HG03558 (cell line): ENCODE data around the gene GNG2.

ENCODE experiments used
- ATAC-seq: cut with Tn5 transposase; IDR thresholded peaks from one replicate; pipeline ENCODE4 v1.9.1; 2021; ENCODE audit warnings: moderate number of reproducible peaks; ENCODE audit not compliant: unreplicated experiment; ENCODE audit errors: extremely low read depth

GNG2 gene

DNA sequence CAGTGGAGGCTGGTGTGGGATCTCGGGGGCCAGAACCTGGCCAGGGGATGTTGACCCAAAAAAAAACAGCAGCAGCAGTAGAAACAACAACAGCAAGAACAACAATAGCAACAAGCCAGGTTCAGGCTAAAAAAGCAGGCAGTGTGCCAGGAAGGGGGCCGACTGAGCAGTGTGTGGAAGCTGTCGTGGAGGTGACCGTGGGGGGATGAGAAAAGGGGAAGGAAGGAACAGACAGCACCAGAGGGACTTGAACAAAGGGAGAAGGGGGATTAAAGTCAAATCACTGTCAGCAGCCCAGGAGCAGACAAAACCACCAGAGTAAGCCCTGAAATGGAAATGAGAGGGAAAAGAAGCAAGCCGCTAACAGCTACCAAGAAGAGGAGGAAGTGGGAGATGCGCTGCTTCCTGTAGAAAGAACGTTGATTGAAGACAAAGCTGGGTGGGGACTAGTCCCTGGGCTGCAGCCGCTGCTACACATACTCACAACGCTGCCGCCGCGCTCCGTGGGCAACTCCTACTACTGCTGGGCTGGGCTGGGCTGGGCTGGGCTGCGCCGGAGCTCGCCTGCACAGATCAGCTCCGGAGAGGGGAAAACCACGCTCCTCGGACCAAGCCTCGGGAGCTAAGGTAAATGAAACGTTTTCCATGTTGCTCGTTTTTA, at the start of gene GNG2:
GNG2 (plus strand) TSS at position 449 of the 661 bp plus-strand sequence. CDS start 90,067 bp downstream, outside the sequence.
- ATAC-seq = peak; percentile 81

DNA sequence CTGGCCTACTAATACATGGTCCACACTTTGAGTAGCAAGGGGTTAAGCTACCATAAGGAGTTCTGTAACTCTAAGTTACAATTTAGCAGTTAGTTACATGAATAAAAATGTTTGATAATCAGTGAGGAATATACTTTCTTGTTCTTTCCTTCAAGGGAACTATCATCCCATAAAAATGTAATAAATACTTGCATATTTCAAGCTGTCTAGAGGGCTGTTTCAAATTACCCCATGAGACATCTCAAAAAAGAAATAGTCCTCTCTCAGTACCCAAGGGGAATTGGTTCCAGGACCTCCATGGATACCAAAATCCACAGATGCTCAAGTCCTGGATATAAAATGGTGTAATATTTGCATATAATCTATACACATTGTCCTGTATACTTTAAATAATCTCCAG, 48.7 kb upstream of the GNG2 start:
- ATAC-seq = no peak

DNA sequence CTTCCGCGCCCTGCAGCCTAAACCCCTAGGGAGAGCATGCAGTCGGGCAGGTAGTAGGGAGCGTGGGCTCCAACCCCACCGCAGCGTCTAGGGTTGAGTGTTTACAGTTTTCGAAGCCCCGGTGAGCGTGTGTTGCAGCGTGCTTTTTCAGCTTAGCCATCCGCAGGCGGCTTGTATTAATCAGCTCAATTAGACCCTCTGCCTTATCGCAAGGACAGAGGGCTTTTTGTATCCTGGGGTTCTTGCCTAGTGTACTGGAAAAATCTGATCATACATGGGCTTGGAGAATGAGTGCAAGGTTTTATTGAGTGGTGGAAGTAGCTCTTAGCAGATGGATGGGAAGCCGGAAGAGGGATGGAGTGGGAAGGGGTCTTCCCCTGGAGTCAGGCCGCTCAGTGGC, 44.4 kb upstream of the GNG2 start:
- ATAC-seq = no peak

DNA sequence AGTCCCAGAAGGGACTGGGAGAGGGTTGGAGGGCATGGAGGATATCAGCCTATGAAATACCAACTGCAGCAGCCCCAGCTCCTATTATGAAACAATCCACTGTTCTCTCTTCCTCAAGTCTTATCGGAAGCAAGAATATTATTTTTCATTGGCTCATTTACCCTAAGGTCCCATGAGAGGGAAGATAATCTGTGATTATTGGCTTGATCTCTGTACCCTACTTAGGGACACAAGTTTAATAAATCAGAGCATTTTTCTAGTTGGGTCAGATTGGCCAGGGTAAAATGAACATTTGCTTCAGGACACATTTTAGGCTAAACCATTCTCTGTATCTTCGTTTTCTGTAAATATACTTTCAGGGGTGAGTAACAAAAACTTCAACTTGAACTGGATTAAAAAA, 43.1 kb upstream of the GNG2 start:
- no peak for ATAC-seq

DNA sequence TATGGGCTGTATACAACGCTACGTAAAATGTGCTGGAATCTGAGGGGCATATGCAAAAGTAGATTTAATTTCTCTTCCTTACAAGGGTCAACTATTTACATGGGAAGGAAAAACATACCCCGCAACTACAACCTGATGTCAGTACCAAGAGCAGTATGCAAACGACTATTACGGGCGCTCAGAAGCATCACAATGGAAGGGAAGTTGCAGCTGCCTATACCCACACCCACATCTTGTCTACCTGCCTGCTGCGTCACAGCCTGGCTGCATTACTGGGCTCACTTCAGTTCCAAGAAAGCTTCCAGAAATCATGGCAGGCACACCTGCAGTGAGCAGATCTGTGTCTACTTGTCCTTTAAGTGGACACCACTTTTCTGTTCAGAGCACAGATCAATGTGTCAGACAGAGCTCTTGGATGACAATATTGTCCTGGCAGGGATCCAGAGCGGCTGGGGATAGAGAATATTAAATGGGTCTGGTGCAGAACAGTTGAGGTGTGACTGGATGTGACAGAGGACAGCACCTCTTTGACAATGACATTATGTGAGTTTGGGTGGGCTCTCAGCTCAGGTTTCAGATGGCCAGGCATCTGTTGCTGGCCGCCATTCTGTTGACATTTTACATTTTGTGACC, 41.5 kb upstream of the GNG2 start:
- no peak for ATAC-seq

DNA sequence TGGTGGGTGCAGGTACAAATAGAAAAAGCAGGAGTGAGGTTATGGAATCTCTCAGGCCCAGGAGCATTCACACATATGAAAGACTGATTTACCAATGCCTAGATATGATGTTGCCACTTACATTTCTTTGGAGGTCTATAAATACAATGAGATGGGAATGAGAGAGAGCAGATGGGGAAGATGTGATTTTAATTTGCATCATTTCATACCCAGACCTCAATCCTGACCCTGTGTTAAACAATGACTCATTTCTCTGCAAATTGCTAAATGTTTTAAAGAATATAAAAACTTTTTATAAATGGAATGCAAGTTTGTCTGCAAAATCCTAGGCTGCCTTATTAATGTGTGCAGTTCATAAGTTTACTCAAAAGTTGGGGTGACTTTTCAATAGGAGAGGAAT, 38.6 kb upstream of the GNG2 start:
- ATAC-seq = no peak

DNA sequence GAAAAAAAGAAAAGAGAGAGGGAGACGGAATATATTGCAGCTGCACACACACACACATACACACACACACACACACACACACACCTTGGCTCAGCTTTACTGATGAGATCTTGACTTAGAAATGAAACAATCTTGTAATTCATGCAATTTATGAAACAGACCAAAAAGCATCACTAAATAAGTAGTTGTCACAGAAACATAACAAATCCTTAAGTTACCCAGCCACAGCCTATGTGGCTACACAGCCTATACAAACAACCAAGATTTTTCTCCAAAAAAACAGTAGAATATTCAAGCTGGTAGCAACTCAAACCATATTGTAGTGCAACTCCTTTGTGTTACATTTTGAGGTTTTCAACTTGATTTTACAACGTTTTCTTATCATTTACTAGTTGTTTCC, 37.9 kb upstream of the GNG2 start:
- no peak for ATAC-seq

DNA sequence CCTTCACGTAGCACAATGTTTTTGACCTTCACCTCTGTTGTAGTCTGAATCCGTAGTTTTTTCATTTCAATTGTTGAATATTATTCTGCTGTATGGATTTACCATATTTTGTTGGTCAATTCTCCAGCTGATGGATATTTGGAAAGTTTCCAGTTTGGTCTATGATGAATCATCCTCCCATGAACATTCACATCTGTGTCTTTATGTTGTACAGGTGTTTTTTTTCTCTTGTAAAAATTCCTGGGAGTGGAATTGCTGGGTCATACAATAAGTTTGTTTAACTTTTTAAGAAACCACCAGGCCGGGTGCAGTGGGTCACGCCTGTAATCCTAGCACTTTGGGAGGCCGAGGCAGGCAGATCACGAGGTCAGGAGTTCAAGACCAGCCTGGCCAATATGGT, 36.7 kb upstream of the GNG2 start:
- ATAC-seq = no peak

DNA sequence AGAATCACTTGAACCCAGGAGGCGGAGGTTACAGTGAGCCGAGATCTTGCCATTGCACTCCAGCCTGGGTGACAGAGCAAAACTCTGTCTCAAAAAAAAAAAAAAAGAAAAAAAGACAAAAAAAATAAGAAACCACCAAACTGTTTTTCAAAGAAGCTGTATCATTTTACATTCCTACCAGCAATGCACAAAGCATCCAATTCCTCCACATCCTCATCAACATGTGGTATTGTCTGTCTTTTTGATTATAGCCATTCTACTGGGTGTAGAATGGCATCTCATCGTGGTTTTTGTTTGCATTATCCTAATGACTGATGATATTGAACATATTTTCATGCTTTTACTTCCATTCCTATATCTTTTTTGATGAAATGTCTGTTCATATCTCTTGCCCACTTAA, 36.2 kb upstream of the GNG2 start:
- ATAC-seq = no peak

DNA sequence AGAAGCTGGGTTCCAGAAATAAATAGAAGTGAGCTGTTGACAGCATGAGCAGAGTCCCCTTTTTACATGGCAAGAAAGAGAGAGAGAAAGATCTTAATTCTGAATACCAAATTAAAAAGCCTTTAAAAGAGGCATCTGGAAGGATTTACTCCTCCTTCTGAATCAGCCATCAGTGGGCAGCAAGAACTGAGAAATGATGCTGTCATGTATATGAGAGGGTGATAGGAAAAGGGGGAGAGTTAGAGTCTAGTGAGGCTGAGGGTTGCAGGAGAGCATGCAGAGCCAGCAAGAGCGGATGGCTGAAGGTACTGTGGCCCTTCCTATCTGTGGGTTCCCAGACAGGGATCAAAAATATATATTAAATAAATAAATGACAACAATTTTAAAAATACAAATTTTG, 34.5 kb upstream of the GNG2 start:
- ATAC-seq = no peak

DNA sequence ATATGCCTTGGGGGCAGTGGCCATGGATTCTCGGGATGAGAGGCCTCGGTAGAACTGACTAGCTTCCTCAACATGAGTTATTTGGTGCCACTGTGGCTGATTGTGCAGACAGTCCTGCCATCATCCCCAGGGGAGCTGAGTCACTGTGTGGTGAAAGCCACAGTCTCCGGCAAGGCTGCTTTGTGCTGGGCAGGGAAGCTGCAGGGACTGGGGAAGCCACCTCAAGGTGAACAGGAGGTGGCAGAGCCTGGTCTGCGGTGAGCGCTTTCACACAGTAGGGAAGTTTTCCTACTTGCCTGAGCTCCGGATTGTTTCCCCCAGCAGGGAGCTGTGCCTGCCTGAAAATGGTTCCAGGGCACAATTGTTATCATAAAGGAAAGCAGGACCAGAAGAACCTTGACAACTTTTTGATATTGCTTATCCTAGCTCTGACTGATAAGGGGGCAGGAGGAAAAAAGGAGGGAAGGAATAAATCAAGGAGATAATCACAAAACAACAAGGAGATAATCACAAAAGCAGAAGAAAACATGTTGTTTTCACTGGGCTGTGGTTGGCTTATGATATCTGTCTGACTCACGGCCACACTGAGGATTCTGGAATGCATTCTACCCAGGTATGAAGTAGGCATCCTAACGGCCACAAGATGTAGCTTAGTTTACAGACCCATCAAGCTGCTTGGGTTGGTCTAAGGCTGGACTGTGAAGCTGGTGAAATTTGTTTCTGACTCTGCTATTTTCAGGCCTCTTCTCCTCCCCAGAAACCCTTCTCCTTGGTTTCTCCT, 32.2 kb upstream of the GNG2 start:
- ATAC-seq = peak; percentile 93

DNA sequence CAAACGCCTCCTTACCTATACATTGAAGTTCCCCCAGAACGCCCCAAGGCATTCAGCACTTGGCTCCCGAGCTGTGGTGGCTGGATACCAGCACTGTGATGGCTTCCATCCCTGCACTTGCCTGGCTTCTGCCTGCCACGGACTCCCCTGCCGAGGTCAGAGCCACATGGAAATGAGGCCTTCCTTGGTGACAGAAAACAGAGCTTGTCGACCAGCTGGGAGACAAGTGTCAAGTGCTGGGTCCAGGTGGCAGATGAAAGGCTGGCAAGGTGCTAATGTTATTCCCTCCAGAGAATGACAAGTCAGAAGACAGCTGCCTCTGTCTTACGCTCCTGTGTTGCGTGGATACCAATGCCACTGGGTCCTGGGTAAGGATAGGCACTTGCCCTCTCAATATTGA, 26.2 kb upstream of the GNG2 start:
- no peak for ATAC-seq

DNA sequence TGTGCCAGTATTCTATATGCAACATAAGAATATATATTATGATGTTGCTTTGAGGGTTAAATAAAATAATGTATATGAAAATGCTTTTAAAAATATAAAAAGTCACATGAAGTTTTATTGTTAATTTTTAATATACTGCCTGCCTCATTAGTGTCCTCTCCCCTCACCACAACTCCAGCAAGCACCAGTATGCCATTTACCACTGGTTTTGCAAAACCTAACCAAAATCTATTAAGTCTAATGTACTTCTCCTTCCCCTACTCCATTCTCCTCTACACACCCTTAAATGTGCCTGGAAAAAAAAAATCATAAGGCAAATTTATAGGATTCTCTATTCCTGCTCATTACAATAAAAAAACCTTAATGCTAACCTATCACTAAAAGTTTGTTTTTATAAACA, 24.0 kb upstream of the GNG2 start:
- ATAC-seq = no peak

DNA sequence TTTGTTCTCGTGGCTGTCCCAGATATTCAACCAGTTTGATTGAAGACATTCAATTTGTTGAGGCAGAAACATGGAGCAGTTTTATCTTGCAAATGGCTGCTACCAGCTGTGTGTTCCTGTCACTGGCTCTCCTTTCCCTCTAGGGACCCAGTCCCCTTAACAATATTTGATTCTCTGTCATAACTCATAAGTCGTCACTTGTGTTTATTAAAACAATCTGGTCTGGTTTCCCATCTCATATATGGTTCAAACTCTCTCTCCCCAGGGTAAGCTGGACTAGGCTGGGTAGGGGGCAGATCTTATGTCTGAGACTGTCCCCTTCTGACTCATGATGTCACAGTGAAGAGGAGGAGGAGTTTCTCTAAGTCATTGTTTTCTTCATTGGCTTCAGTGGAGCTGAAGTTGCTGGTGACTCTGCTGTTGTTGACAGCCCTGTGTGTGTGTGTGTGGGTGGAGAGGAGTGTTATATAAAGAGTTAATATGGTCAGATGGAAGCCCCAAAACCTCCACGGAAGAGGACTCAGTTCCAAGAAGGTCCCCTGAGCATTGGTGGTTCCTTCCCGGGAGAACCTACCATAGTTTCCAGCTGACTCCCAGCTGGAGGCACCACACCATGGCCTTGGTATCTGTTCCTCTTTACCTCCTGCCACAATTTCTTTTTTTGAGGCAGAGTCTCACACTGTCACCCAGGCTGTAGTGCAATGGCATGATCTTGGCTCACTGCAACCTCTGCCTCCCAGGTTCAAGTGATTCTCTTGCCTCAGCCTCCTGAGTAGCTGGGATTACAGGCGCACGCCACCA, 16.1 kb upstream of the GNG2 start:
- no peak for ATAC-seq

DNA sequence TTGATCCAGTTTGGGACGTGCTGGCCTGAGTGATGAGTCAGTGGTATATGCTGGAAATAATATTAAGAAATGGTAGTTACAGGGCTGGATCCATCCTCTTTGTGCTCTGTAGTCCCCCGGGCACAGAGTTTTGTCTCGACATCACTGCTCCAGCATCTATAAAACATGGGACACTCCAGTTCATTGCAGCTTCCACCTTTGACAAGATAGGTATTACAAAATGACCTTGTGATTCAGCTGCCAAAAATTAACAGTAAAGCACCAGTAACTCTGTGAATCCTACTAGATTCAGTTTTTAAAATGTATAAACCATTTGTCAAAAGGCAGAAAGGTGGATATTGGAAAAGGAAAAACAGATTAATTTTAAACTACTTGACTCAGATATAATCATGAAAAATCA, 14.6 kb upstream of the GNG2 start:
- no peak for ATAC-seq

DNA sequence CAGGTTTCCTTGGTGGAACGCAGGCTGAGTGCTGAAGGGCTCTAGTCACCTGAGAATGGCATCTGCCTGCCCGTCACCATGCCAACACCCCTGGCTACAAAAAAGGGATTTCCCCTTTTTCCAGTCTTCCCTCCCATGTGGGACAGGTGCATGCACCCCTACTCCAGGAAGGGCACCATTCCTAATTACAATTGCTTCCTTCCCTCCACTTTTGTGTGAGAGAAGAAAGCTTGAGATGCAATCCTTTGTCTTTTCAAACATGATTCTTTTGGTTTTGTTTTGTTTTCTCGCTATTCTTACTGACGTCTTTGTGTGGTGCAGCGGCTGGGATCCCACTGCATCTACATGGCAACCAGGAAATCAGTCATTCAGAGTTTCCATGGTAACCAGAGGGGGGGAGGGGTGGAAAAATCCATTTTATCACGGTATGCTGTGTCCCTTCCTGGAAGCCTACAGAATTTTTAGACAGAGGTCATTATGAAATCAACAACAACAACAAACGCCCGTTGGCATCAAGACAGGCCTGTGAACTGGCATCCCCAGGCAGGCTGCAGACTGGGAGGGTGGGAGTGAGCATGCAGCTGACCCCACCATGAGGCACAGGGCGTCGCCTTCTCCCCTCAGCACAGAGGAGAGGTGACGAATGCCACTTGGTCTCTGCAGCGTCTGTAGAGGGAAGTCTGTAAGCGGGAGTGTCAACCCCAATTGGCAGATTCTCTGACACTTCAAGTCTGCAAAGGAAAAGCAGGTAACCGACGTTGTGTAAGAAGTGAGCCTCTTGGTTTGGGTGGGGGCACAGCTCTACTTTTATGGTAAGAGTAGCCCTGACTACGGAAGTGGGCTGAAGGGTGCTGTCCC, 13.6 kb upstream of the GNG2 start:
- ATAC-seq = peak; percentile 53

DNA sequence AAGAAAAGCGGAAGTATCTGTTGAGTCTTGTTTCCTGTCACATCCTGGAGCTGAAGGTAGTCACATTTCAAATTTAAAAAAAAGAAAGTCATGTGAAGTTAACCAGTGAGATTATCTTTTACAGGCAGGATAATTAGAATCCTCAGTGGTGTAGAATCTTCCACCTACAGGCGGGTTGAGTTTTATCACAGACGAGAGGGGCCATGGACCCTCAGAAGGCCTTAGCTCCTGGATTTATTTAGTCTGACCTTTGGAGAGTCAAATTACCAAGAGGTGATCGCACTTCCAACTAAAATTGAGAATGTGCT, 13.0 kb upstream of the GNG2 start:
- ATAC-seq = no peak

DNA sequence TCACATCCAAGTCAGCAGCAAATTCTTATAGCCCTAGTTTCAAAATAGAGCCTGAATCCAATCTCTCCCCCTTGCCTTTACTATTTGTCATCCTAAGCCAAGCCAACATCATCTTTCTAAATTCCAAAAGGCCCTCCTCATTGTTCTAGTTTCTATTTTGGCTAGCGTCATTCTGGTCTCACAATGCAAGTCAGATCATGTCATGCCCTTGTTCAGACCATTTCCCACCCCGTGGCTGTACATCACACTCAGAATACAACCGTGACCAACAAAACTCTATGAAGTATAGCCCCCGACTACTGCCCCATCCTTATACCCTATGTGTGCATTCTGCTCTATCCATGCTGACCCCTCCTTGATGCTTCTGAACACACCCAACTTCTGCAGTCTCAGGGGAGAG, 12.3 kb upstream of the GNG2 start:
- no peak for ATAC-seq

DNA sequence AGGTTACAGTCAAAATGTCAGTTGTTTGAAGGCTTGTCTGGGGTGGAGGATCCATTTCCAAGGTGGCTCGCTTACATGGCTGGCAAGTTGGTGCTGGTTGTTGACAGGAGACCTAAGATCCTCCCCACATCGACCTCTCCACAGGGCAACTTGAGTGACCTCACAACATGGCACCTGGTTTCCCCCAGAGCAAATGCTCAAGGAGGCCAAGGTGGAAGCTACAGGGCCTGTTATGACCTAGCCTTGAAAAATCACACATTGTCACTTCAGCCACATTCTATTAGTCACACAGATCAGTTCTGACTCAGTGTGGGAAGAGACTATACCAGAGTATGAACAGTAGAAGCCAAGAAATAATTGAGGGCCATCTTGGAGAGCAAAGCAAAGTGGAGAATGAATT, 11.3 kb upstream of the GNG2 start:
- no peak for ATAC-seq

DNA sequence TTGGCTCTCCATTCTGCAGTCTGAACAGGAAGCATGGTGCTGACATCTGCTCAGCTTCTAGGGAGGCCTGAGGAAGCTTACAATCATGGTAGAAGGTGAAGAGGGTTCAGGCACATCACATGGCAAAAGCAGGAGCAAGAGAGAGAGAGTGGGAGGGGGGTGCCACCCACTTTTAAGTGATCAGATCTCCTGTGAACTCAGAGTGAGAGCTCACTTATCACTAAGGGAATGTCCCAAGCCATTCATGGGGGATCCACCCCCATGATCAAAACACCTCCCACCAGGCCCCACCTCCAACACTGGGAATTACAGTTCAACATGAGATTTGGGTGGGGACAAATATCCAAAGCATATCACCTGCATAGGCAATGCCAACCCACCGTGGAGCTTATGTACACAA, 9.8 kb upstream of the GNG2 start:
- ATAC-seq = no peak
